ENCODE results near the gene OTOP2. TPM values are rescaled to one million over a fixed set of nuclear protein-coding genes. Genes with fewer than 3 reads are reported as not detected.

The OTOP2 gene
- total RNA-seq, 2 experiments from 2014 or later: not detected

- ChIA-PET POLR2A (no interaction called here), CTCF (interaction anchor here (0.5 to 5.5 kb wide), 3 partner anchors 37 to 980 kb away, joined by 4 to 49 read pairs (median 8); no protein-coding TSS in a partner anchor)
These were observed 3.4 kb upstream of the OTOP2 start for GRCh38 chr17:74920642-74921025.

GRCh38 chr17:74921026-74921681 lies 2.9 kb upstream of the OTOP2 start:
- POLR2A ChIA-PET: no interaction called here
- CTCF ChIA-PET: interaction anchor here (0.5 to 5.5 kb wide), 2 partner anchors 37 to 980 kb away, joined by 4 to 49 read pairs; no protein-coding TSS in a partner anchor

- ChIA-PET POLR2A (no interaction called here), CTCF (interaction anchor here (5.5 kb wide), 1 partner anchor 36 kb away, joined by 49 read pairs; no protein-coding TSS in a partner anchor)
These were observed 2.3 kb upstream of the OTOP2 start for GRCh38 chr17:74921769-74922168.

DNA sequence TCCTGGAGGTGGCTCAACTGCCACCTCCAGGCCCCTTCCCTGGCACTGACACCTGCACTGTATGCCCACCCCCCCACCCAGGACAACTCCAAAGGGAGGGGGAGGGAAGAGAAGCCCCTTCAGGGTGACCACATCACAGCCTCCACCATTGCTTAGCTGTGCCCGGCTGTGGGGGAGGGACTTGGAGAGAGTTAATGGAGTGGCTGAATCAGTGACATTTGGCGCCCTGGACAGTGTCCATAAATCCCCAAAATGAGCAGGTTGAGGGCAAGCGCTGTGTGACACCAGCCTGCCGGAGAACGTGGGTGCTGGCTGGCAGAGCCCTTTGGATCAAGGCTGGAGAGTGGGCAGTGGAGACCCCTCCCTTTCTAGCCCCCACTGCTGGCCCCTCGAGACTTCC lies 1.9 kb upstream of the OTOP2 start:
- POLR2A ChIA-PET: no interaction called here

GRCh38 chr17:74922694-74923537 lies 1.2 kb upstream of the OTOP2 start, which contains the start of gene USH1G:
USH1G (minus strand) TSS chr17:74923255; CDS start chr17:74923073, 182 bp downstream.
- ChIA-PET POLR2A (no interaction called here), CTCF (interaction anchor here (0.6 to 5.5 kb wide), 7 partner anchors 14 to 90 kb away, joined by 3 to 49 read pairs (median 4); partner anchors contain the start of gene MRPL58)

More for the DNA sequence above, 1.9 kb upstream of the OTOP2 start:
- CTCF ChIA-PET: interaction anchor here (0.6 to 5.5 kb wide), 3 partner anchors 15 to 39 kb away, joined by 3 to 49 read pairs (median 10); no protein-coding TSS in a partner anchor

GRCh38 chr17:74923538-74924249 lies 379 bp upstream of the OTOP2 start:
- ChIA-PET POLR2A (no interaction called here), CTCF (interaction anchor here (0.7 to 5.5 kb wide), 10 partner anchors 10 to 174 kb away, joined by 3 to 49 read pairs (median 4); partner anchors contain the start of genes FDXR and MRPL58)

GRCh38 chr17:74925242-74925641 lies 1.2 kb downstream of the OTOP2 start:
- ChIA-PET POLR2A (no interaction called here), CTCF (interaction anchor here (3.0 to 5.5 kb wide), 3 partner anchors 12 to 36 kb away, joined by 10 to 49 read pairs (median 28); no protein-coding TSS in a partner anchor)

GRCh38 chr17:74928786-74929185 lies 4.7 kb downstream of the OTOP2 start:
- CTCF ChIA-PET: interaction anchor here (1.2 kb wide), 2 partner anchors 29 to 203 kb away, joined by 3 read pairs; partner anchors contain the start of gene NT5C

GRCh38 chr17:74930535-74931036 lies 6.5 kb downstream of the OTOP2 start:
- ChIA-PET CTCF (no interaction called here), POLR2A (no interaction called here)

More at GRCh38 chr17:74928786-74929185, 4.7 kb downstream of the OTOP2 start:
- POLR2A ChIA-PET: no interaction called here

DNA sequence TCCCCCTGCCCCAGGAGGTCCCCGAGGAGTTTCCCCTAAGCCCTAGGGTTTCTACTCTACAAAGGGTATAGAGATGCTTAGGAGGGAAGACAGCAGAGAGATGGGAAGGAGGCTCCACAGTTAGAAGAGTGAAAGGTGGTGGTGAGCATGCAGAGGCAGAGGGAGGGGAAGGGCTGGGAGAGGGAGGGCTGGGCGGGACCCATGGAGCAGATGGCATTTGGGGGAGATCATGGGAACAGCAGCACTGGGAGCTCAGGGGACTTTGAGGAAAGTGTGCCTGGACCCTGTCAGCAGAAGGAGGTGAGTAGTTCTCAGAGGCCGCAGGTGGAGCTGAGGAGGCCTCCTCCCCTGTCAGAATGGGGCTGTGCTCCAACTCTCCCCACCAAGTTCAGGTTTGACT lies 11.0 kb downstream of the OTOP2 start:
- POLR2A ChIA-PET: no interaction called here
- CTCF ChIA-PET: interaction anchor here (0.9 to 1.0 kb wide), 2 partner anchors 26 to 27 kb away, joined by 3 to 5 read pairs; no protein-coding TSS in a partner anchor

DNA sequence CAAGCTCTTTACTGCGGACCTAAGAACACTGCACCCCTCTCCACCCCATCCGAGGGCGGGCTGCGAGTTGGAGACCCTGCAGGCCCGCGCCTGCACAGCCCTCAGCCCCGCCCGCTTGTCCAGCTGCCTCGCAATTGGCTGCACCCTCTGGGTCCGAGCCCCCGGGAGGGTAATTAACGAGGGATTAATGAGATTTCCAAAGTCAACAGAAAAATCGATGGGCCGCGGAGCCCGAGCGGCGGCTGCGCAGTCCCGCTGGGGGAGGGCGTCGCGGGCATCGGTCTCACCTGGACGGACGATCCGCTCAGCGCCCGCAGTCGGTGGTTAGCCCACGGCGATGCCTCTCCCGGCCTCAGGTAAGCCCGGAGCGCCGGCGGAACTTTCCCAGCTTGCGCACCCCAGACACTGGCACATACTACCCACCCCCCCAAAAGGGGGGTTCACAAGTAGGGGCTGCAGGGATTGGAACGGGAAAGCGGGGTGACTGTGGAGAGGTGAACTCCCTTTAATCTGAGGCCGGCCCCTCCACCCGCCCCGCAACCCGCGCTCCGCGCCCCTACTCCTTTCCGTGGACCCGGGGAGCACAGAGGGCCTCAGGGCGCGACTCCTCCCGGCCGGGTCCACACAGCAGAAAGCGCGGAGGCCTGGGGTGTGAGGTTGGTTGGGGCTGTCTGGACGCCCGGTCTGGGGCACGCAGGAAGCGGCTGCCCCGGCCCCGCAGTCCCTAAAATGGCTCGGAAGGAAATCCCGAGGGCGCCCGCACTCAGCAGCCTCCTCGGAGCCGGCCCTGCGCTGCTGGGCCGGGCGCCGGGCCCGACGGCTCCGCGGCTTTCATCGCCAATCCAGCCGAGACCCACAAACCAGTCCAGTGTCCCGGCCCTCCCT lies 11.8 kb downstream of the OTOP2 start, which contains the start of gene OTOP3:
Gene OTOP3 (plus strand): TSS at position 314 of the 885 bp plus-strand sequence. CDS start 24 bp downstream, at position 338.
- POLR2A ChIA-PET: no interaction called here
- CTCF ChIA-PET: interaction anchor here (0.9 to 2.5 kb wide), 4 partner anchors 12 to 165 kb away, joined by 3 to 10 read pairs (median 4); partner anchors contain the start of genes OTOP2 and USH1G

GRCh38 chr17:74936470-74936799 lies 12.4 kb downstream of the OTOP2 start:
- ChIA-PET CTCF (interaction anchor here (1.1 to 2.5 kb wide), 2 partner anchors 13 to 166 kb away, joined by 4 to 10 read pairs; partner anchors contain the start of genes OTOP2 and USH1G), POLR2A (no interaction called here)

- ChIA-PET CTCF (interaction anchor here (0.8 to 2.5 kb wide), 3 partner anchors 11 to 167 kb away, joined by 4 to 10 read pairs (median 4); partner anchors contain the start of genes OTOP2 and USH1G), POLR2A (no interaction called here)
These were observed 13.3 kb downstream of the OTOP2 start for GRCh38 chr17:74937064-74938051.

GRCh38 chr17:74938194-74938950 lies 14.3 kb downstream of the OTOP2 start:
- CTCF ChIA-PET: interaction anchor here (1.6 to 2.5 kb wide), 3 partner anchors 15 to 16 kb away, joined by 4 to 10 read pairs (median 5); partner anchors contain the start of genes OTOP2 and USH1G
- POLR2A ChIA-PET: no interaction called here

GRCh38 chr17:74939534-74939933 lies 15.5 kb downstream of the OTOP2 start:
- CTCF ChIA-PET: interaction anchor here (0.7 to 1.7 kb wide), 4 partner anchors 10 to 564 kb away, joined by 3 to 5 read pairs (median 4); partner anchors contain the start of genes OTOP2 and USH1G
- POLR2A ChIA-PET: no interaction called here

All from activated CD8-positive, alpha-beta memory T cell treated with anti-CD3 and anti-CD28 coated beads for 36 hours (primary cell).